K562 (cell line): ENCODE data around the gene VIPR2. TPM values are rescaled to one million over a fixed set of nuclear protein-coding genes. Genes with fewer than 3 reads are reported as not detected.

ENCODE experiments used
- ATAC-seq: fragments of 200-7000 bp; cut with Tn5 transposase; 3 replicates; pipeline ENCODE4 v1.9.1; 2020; ENCODE audit warnings: moderate library complexity
- BruUV-seq: library from RNA; stranded (reverse); fragments of 400-500 nt; replicated peaks from 2 replicates; lab custom pipeline; 2021; lab: Mats Ljungman, UMichigan
- CTCF ChIA-PET: fragments of 300-600 bp; formaldehyde crosslinking; extraction: SDS; loops from one replicate; lab custom pipeline; 2021; ENCODE audit warnings: low intra/inter-chr PET ratio; lab: Yijun Ruan, JAX
- POLR2A ChIA-PET: fragments of 300-600, 350-650 bp; sonication (Branson Sonifier 250); formaldehyde crosslinking; extraction: SDS; loops from one replicate; lab custom pipeline; 2021; ENCODE audit warnings: antibody characterized with exemption, inconsistent platforms; lab: Yijun Ruan, JAX
- DNase-seq, 4 experiments: peaks; one replicate each; pipeline versions ENCODE4 v3.0.0 to v3.0.0-alpha.2; 2011 to 2018; ENCODE audit warnings: low spot score in 3 of 4, mixed read lengths in 3 of 4; ENCODE audit errors: extremely low read depth in 1 of 4
- FAIRE-seq: peaks from 2 replicates; lab custom pipeline; 2011; peaks lifted over from hg19 to GRCh38; lab: Jason Lieb, UNC
- H2AFZ ChIP-seq: 2 replicates; pipeline ENCODE4 v1.6.0; 2011; ENCODE audit warnings: low read depth, low read length, control low read depth, inconsistent platforms
- H3K27ac ChIP-seq: fragments of 200-600 bp; 3 replicates; pipeline ENCODE4 v1.8.0; 2011; ENCODE audit warnings: low read depth, mild to moderate bottlenecking, control low read depth, inconsistent platforms, low read length, moderate library complexity, mixed read lengths; ENCODE audit errors: extremely low read depth
- H3K27me3 ChIP-seq, 2 experiments: fragments of 300-600 bp in 1 of 2; 2 replicates in 1 of 2; 3 replicates in 1 of 2; pipeline versions ENCODE4 v1.6.0 to v1.8.0; 2011; ENCODE audit warnings: inconsistent platforms in 2 of 2, low read length in 2 of 2, mild to moderate bottlenecking in 1 of 2, mixed read lengths in 1 of 2, moderate library complexity in 1 of 2; ENCODE audit not compliant: control insufficient read depth in 2 of 2, insufficient read depth in 2 of 2
- H3K36me3 ChIP-seq: fragments of 300-600 bp; 3 replicates; pipeline ENCODE4 v1.8.0; 2011; ENCODE audit warnings: mild to moderate bottlenecking, low read length, inconsistent platforms; ENCODE audit not compliant: control insufficient read depth, insufficient read depth
- H3K4me1 ChIP-seq, 2 experiments: fragments of 200-600 bp in 1 of 2; replicated peaks in 1 of 2; 2 replicates in 1 of 2; 3 replicates in 1 of 2; pipeline versions ENCODE4 v1.5.1 to v1.8.0; 2011; ENCODE audit warnings: inconsistent platforms in 2 of 2, low read length in 2 of 2, mild to moderate bottlenecking in 1 of 2, mixed read lengths in 1 of 2, moderate library complexity in 1 of 2; ENCODE audit not compliant: control insufficient read depth in 2 of 2, insufficient read depth in 2 of 2
- H3K4me2 ChIP-seq: 2 replicates; pipeline ENCODE4 v1.6.1; 2011; ENCODE audit warnings: low read length, control low read depth, inconsistent platforms, mixed read lengths; ENCODE audit not compliant: insufficient read depth
- H3K4me3 ChIP-seq: fragments of 200-600 bp; sonication (generic), shearing (Covaris generic); 2 replicates; pipeline ENCODE4 v1.5.1; 2016; ENCODE audit warnings: control low read depth, inconsistent platforms
- H3K79me2 ChIP-seq: fragments of 200-600 bp; 3 replicates; pipeline ENCODE4 v1.8.0; 2011; ENCODE audit warnings: low read length, inconsistent platforms; ENCODE audit not compliant: control insufficient read depth, insufficient read depth
- H3K9ac ChIP-seq, 2 experiments: 2 replicates each; pipeline versions ENCODE4 v1.6.0 to v1.6.1; 2011; ENCODE audit warnings: low read depth in 2 of 2, low read length in 2 of 2, control low read depth in 1 of 2, inconsistent platforms in 1 of 2, mild to moderate bottlenecking in 1 of 2, mixed read lengths in 1 of 2; ENCODE audit not compliant: insufficient read depth in 1 of 2
- H3K9me1 ChIP-seq: one replicate; pipeline ENCODE4 v1.6.0; 2011; ENCODE audit warnings: inconsistent platforms, mild to moderate bottlenecking, low read length, moderate library complexity; ENCODE audit not compliant: control insufficient read depth, insufficient read depth
- H3K9me3 ChIP-seq: replicated peaks from 2 replicates; pipeline ENCODE4 v1.5.1; 2011; ENCODE audit warnings: low read depth, low read length, inconsistent platforms; ENCODE audit not compliant: control insufficient read depth, insufficient read depth
- H4K20me1 ChIP-seq: replicated peaks from 2 replicates; pipeline ENCODE4 v1.6.1; 2011; ENCODE audit warnings: low read length, inconsistent platforms, mixed read lengths; ENCODE audit not compliant: control insufficient read depth, insufficient read depth
- ARHGAP35 ChIP-seq: fragments of 450-650 bp; IDR thresholded peaks from 2 replicates; pipeline ENCODE4 v1.6.1; 2018; ENCODE audit not compliant: partially characterized antibody
- C11orf30 ChIP-seq: fragments of 450-650 bp; IDR thresholded peaks from 2 replicates; pipeline ENCODE4 v1.6.1; 2016; ENCODE audit warnings: low read depth, mild to moderate bottlenecking
- CHD4 ChIP-seq: fragments of 200-600 bp; sonication (generic); IDR thresholded peaks from 3 replicates; pipeline ENCODE4 v1.6.1; 2012; ENCODE audit warnings: low read depth, mild to moderate bottlenecking, mixed read lengths, low read length, inconsistent platforms; ENCODE audit not compliant: insufficient read depth, insufficient replicate concordance, poor library complexity, severe bottlenecking
- ELF4 ChIP-seq: fragments of 450-650 bp; formaldehyde crosslinking; IDR thresholded peaks from 2 replicates; pipeline ENCODE4 v1.4.0; 2022; ENCODE audit warnings: missing genetic modification characterization
- FOSL1 ChIP-seq: fragments of 200-800 bp; sonication (Bioruptor generic); conservative IDR thresholded peaks from 2 replicates; pipeline ENCODE4 v1.6.1; 2016; ENCODE audit warnings: missing genetic modification characterization, missing compliant biosample characterization
- HBP1 ChIP-seq: fragments of 450-650 bp; formaldehyde crosslinking; IDR thresholded peaks from 2 replicates; pipeline ENCODE4 v1.4.0; 2022; ENCODE audit warnings: missing genetic modification characterization
- LARP7 ChIP-seq: fragments of 450-650 bp; IDR thresholded peaks from 2 replicates; pipeline ENCODE4 v1.6.1; 2016
- THRB ChIP-seq: fragments of 450-650 bp; formaldehyde crosslinking; conservative IDR thresholded peaks from 2 replicates; pipeline ENCODE4 v1.4.0; 2022; ENCODE audit warnings: mild to moderate bottlenecking, missing genetic modification characterization
- WHSC1 ChIP-seq: IDR thresholded peaks from one replicate; pipeline ENCODE4 v1.6.1; 2012; ENCODE audit warnings: low read length, control low read depth, inconsistent platforms
- ZBTB5 ChIP-seq: fragments of 450-650 bp; IDR thresholded peaks from 2 replicates; pipeline ENCODE4 v1.6.1; 2017; ENCODE audit warnings: antibody characterized with exemption
- WGBS: fragments of 100-300 bp; shearing (Covaris generic); methylation state at CpG from one replicate; pipeline ENCODE4 v1.1.6; 2016; ENCODE audit warnings: low coverage, mixed read lengths; ENCODE audit not compliant: insufficient coverage; ENCODE audit errors: missing lambda C conversion rate; 5-methylcytosine and 5-hydroxymethylcytosine counted together
- in situ Hi-C: fragments of 300-500 bp; cut with MboI; formaldehyde crosslinking; loops from 4 replicates; pipeline ENCODE4 v1.15.0; 2018; ENCODE audit warnings: inconsistent platforms, mixed read lengths
- intact Hi-C: fragments of 100-400 bp; cut with micrococcal nuclease; formaldehyde crosslinking; loops from 2 replicates; pipeline ENCODE4 v1.14.2; 2022
- polyA plus RNA-seq, 8 experiments: library from polyadenylated mRNA; depleted of rRNA in 4 of 8; stranded (reverse) in 5 of 8; unstranded in 3 of 8; fragments of >200 nt; fragmentation: Nextera tagmentation in 2 of 8; fragmentation: Illumina TruSeq in 1 of 8; extraction: Ambion mirVana in 2 of 8; extraction: Trizol in 1 of 8; gene quantifications; 2 replicates each; pipeline versions ENCODE4 v1.2.1 to v1.2.3, GENCODE V29; 2011 to 2014; ENCODE audit warnings: inconsistent platforms in 1 of 8, missing spikeins in 1 of 8
- total RNA-seq, 7 experiments: library from RNA; depleted of rRNA in 6 of 7; stranded (reverse); fragments of >200 nt in 6 of 7; fragmentation: Illumina TruSeq in 2 of 7; extraction: Trizol in 2 of 7; gene quantifications; 2 replicates each; pipeline versions ENCODE4 v1.2.1 to v1.2.3, GENCODE V29; 2011 to 2021; ENCODE audit warnings: low replicate concordance in 1 of 7

VIPR2 gene
- total and polyA plus RNA-seq, 9 of the 15 experiments (the other 6 are each of a cell fraction or from before 2014, with no cell fraction given), result 0.04 TPM; not detected in 8

- ChIA-PET CTCF (no interaction called here), POLR2A (interaction anchor here (0.6 kb wide), 1 partner anchor 12 kb away, joined by 3 read pairs; no protein-coding TSS in a partner anchor)
- in situ Hi-C loops, result no loop called here
- Histone ChIP-seq H3K36me3 (no peaks in the 10 kb centered on the region), H2AFZ (0 out of 2 replicates have a peak overlapping the region, but pooled peaks have one; percentile 5), H3K9me1 (no peaks in the 10 kb centered on the region), H3K4me3 (no peak overlapping the region), H3K9ac (no peak overlapping the region), H3K79me2 (no peaks in the 10 kb centered on the region), H4K20me1 (no peaks in the 10 kb centered on the region), H3K27me3 (peaks cover 38 to 43% of the 10 kb centered on the region in 2 experiments), H3K4me1 (peaks cover 0 to 13% of the 10 kb centered on the region in 2 experiments; a peak in 2 of 5 replicates), H3K27ac (no peak overlapping the region; the same call in 2 of the 3 replicates), H3K4me2 (no peak overlapping the region), H3K9me3 (peaks cover 2% of the 10 kb centered on the region)
- WGBS, result 4% methylated on average over 3 of the region's 3 CpGs
- TF ChIP-seq ELF4 (peak; percentile 63; the same call in 1 of the 2 replicates), HBP1 (CRISPR knock-in tag) (peak; percentile 78; the same call in 1 of the 2 replicates), C11orf30 (no peak), ARHGAP35 (peak; percentile 25), CHD4 (peak; percentile 50), LARP7 (0 out of 2 replicates have a peak, but pooled peaks have one; percentile 23), ZBTB5 (0 out of 2 replicates have a peak, but pooled peaks have one; percentile 20), THRB (CRISPR knock-in tag) (0 out of 2 replicates have a peak, but pooled peaks have one; percentile 69), WHSC1 (no peak), FOSL1 (no peak)
- intact Hi-C loops, result no loop called here
- no TSS peak for BruUV-seq
- ATAC-seq (no peak), DNase-seq (no peak), FAIRE-seq (peak; percentile 87)
Measured at GRCh38 chr7:159166530-159166929, 21.9 kb upstream of the VIPR2 start.
